Stimulated activated CD8-positive, alpha-beta memory T cell treated with anti-CD3 and anti-CD28 coated beads, Interleukin-2, amount 100 ng/mL, for 1 hour (primary cell): Measurements from ENCODE around the gene FAM227B.

ENCODE experiments used
- DNase-seq, 2 donors: peaks; one replicate each; pipeline ENCODE4 v3.0.0-alpha.2; 2020; ENCODE audit warnings: low read depth in 2 of 2

The FAM227B gene

GRCh38 chr15:49297584-49297983 is 323.0 kb downstream of the FAM227B start:
- DNase-seq: no peak

- DNase-seq: no peak
Measured at GRCh38 chr15:49296258-49296657, 324.4 kb downstream of the FAM227B start.

GRCh38 chr15:49293941-49294340 is 326.7 kb downstream of the FAM227B start:
- no peak for DNase-seq

- DNase-seq: no peak
Measured at GRCh38 chr15:49290191-49290590, 330.4 kb downstream of the FAM227B start.

- DNase-seq: no peak
Measured at GRCh38 chr15:49288391-49288790, 332.2 kb downstream of the FAM227B start.

GRCh38 chr15:49287481-49287880 is 333.1 kb downstream of the FAM227B start:
- DNase-seq: no peak

GRCh38 chr15:49286649-49287404 is 333.8 kb downstream of the FAM227B start:
- DNase-seq: no peak

GRCh38 chr15:49282366-49282765 is 338.3 kb downstream of the FAM227B start:
- no peak for DNase-seq

GRCh38 chr15:49279521-49280456 is 340.8 kb downstream of the FAM227B start:
- DNase-seq: no peak

GRCh38 chr15:49278751-49279150 is 341.9 kb downstream of the FAM227B start:
- DNase-seq: no peak
